GM19238 (cell line): ENCODE results near the gene TWIST1.

Experiments
- DNase-seq: peaks from one replicate; pipeline ENCODE4 v3.0.0; 2011; ENCODE audit warnings: low spot score; ENCODE audit not compliant: insufficient read length

The TWIST1 gene

DNA sequence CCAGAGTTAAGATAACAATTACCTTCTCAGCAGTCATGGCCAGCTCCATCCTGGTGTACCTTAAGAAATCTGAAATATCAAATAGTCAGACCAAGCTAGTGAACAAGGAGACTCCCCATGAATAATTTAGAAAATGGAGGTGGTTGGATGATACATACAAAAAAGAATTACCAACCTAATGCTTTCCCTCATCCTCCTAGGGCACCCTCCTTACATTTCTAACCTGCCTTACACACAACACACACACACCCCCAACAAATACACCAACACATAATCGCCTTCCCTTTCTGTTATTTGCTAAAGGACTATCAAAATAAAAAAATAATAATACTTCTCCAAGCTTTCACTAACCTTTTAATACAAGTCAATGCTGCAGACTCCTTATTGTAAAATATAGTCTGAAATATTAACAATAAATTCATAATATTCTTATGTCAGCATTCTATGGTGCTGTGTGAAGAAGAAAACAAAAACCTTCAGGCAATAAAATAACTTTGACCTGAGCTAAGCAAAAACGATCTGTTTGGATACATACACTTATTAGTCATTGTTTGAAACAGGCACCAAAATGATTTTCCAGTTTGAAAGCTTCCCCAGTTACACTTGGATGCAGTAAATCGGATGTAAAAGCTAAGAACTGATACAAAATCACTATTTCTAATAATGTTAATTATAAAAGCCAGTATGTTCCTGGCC, 3.4 kb downstream of the TWIST1 start:
- no peak for DNase-seq

DNA sequence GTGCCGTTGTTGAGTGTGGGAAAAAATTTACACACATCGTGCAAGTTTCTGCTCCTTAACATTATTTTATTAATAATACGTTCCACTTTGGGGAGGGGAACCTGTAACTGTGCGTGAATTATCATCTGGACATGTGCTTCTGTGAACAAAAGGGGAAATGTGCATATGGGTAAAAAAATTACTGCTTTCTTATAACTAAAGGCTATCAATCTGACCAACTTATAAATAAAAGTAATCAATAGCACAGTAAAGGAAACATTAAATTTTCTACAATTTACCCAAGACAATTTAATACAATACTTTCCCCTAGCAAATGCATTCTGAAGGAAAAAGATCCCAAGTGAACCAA, 4.5 kb downstream of the TWIST1 start:
- DNase-seq, result no peak

- no peak for DNase-seq
Measured at GRCh38 chr7:19112274-19113001, 5.0 kb downstream of the TWIST1 start.

GRCh38 chr7:19111474-19112273, 5.8 kb downstream of the TWIST1 start:
- DNase-seq, result no peak

- no peak for DNase-seq
Measured at GRCh38 chr7:19110776-19111175, 6.7 kb downstream of the TWIST1 start.

- no peak for DNase-seq
Measured at GRCh38 chr7:19110026-19110730, 7.3 kb downstream of the TWIST1 start.

DNA sequence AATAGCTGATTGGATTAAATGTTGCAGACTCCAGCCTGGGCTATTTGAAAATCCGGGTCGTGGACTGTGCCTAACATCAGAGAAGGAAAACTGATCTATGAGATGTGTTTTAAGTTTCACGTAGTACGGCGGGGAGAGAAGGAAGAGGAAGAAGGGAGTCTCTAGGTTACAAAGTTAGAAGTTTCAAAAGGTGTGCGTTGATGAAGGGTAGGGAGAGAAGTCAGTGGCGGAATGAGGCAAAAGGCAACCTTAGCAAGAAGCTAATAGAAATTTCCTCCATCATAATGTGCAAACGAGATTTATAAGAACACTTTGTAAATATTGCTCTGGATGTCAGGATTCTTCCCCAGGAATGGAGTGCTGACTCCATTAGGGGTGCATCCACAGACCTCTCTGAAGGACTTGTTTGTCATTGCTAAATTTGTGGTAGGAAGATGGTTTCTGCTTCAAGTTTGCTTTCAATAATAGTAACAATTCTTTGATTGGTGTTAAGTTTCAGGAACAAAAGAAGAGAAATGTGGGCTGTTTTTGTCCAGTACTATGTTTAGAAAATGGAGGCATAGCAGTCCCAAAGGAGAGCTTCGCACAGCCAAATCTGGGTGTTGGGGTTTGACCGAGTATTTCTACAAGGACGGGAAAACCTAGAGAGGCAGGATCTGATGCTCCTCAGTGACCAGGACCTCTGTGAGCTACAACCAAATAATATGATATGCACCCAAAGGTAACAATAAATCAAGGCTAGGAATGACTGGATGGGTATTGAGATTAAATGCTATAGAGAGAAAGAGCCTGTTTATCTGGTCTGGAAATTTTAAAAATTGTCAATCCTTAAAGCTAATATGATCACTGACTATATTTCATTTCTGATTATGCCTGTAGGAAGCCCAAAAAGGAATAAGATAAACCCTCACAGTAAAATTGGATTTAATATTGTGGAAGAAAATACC, 8.2 kb downstream of the TWIST1 start:
- DNase-seq, result no peak

- no peak for DNase-seq
Measured at GRCh38 chr7:19107356-19108146, 9.9 kb downstream of the TWIST1 start.

GRCh38 chr7:19107081-19107355, 10.4 kb downstream of the TWIST1 start:
- no peak for DNase-seq

DNA sequence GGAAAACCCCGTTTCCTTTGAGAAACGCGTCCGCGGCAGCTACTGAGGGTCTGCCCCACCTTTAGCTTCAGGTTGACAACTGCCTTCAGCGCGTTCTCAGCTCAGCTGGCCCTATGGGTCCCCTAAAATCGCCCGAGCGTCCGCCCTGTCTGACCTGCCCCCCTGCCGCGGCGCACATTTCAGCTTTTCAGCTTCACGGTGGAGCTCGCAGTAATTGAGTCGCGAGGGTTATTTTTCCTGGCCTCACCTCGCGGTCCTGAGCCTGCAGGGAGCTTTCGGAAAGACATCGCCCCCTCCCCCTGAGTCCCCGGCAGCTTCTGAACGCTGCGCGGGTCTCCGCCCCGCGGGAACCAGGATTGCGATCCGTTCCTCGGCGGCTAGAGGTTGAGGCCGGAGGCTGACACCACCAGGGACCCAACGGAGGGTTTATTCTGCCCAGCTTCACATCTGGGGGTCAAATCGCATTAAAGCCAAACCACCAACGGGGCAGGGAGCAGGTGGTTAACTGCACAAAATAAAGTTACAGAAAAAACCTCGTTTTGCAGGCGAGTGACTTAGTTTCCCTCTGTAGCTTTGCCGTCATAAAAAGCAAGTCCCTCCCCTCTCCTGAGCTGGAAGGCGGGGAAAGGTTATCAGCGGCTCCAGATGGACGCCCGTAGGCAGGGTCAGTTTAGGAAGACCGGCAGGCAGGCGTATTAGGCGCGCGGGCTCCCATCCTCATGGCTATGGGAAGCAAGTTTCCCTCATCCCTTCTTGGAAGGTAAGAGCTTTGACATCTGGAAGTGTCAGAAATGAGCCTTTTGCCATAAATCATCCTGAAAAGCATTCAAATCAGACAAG, 11.0 kb downstream of the TWIST1 start:
- DNase-seq, result no peak

GRCh38 chr7:19105546-19105945, 11.9 kb downstream of the TWIST1 start:
- no peak for DNase-seq

- no peak for DNase-seq
Measured at GRCh38 chr7:19104811-19105210, 12.6 kb downstream of the TWIST1 start.

DNA sequence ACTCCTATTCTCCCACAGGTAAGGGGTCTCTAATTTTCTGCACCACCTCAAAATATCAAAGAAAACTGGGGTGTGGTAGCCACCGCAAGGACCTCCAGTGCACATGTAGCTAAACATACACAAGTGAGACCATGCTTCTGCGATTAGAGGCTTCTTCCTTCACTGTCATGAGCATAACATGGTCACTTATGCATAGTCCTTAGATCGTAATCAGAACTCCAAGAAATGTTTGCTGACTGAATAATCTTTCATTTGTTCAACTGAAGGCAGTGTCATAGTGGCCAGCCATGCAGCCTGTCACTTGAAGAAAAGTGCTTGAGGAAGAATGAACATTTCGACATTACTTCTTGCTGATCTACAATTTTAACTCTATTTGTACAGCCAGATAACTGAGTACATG, 14.6 kb downstream of the TWIST1 start:
- DNase-seq, result no peak

GRCh38 chr7:19101909-19102308, 15.5 kb downstream of the TWIST1 start:
- DNase-seq, result no peak

DNA sequence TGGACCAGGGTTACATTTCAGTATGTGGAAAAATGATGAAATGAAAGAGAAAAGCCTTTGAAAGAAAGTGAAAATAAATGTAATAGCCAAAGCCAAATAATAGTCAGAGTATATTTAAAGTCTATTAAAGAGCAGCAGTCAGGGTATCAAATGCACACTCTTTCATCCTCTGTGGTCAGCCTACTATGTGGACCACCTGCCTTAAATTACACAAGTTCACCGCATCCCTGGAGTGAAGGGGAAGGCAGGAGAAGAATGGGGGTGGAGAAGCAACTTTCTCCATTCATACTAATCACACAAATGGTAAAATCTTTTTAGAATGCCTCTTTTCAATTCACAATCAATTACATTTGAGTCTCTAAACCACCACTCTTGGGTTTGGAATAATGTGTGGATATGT, 16.0 kb downstream of the TWIST1 start:
- no peak for DNase-seq

DNA sequence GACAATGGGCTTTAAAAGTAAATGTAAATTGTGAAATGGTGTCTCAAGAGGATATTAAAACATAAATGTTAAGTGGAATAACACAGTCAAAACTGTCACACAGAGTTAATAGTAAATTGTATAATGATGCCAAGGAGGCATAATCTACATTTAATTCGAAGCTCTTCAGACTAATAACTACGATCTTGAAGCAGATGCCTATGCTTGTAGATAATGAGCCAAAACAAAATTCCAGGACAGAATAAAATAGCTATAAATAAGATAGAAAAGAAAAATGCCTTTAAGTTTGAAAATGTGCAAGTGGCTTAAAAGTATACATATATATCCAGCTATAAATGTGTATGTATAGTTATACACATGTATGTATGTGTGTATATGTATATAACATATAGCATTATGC, 17.5 kb downstream of the TWIST1 start:
- DNase-seq, result no peak

DNA sequence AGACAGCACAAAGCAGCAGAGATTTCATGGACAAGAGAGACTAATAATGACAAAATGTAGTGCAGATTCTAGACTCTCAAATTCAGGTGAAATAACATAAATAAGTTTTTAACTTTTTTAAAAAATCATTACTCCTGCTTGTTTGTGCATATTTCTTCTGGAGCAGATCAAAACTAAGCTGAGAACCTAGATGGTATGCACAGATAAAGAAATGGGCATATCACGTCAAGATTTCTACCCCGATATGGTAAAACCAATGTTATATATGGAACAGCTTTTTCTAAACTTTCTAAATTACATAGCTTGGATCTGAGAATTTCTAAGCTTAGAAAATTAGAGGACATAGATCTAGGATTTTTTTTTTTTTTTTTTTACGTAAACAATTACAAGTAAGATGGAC, 18.2 kb downstream of the TWIST1 start:
- DNase-seq, result no peak

- DNase-seq, result no peak
Measured at GRCh38 chr7:19098510-19098909, 18.9 kb downstream of the TWIST1 start.
